ENCODE measurements around the gene PRELP. TPM values are rescaled to one million over a fixed set of nuclear protein-coding genes. Genes with fewer than 3 reads are reported as not detected.
"Not testable (repeated sequence)": the region's sequence is repeated elsewhere in the genome, so short reads cannot be mapped to it uniquely, and the experiment has no call there.

The PRELP gene
- total RNA-seq, 1 donor from 2014 or later: 6.4 TPM

- DNase-seq (ENCODE audit: low spot score) (no peak), ATAC-seq (no peak)
Observed at GRCh38 chr1:203453016-203453415, 22.6 kb upstream of the PRELP start.

DNA sequence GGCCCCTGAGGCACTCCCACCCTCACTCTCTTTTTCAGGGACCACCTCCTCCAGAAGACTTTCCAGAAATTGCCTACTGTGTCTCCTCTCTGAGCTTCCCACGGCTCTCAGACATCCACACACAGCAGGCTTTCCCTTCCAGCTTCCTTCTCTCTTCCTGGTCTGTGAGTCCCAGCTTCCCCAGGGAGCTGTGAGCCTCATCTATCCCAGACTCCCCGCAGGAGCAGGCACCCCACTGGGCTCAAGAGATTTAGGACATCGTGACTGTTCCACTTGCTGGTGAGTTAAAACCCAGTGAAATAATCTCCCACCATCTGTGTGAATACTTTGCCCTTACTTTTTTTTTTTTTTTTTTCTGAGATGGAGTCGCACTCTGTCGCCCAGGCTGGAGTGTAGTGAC lies 22.0 kb upstream of the PRELP start:
- ATAC-seq (no peak), DNase-seq (ENCODE audit: low spot score) (no peak)

- DNase-seq (ENCODE audit: low spot score) (no peak), ATAC-seq (no peak)
Observed at GRCh38 chr1:203454986-203455471, 20.6 kb upstream of the PRELP start.

GRCh38 chr1:203455706-203456105 lies 19.9 kb upstream of the PRELP start:
- DNase-seq (ENCODE audit: low spot score): no peak
- ATAC-seq: no peak

DNA sequence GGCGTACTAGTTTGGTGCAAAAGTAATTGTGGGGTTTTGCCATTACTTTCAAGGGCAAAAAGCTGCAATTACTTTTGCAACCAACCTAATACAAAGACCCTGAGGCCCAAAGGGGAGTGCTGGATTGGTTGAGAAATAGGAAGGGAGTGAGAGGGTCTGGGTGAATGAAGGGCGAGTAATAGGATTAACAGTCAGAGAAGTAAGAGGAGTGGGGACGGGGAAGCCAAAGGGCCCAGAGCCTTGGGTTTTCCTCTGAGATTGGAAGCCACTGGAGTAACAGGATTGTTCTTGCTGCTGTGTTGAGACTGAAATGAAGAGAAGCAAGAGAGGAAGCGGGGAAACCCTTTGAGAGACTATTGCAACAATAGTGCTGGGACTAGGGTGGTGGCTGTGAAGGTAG lies 19.0 kb upstream of the PRELP start:
- DNase-seq (ENCODE audit: low spot score) (no peak), ATAC-seq (no peak)

- ATAC-seq: no peak
- no peak for DNase-seq (ENCODE audit: low spot score)
Observed at GRCh38 chr1:203458078-203458477, 17.5 kb upstream of the PRELP start.

DNA sequence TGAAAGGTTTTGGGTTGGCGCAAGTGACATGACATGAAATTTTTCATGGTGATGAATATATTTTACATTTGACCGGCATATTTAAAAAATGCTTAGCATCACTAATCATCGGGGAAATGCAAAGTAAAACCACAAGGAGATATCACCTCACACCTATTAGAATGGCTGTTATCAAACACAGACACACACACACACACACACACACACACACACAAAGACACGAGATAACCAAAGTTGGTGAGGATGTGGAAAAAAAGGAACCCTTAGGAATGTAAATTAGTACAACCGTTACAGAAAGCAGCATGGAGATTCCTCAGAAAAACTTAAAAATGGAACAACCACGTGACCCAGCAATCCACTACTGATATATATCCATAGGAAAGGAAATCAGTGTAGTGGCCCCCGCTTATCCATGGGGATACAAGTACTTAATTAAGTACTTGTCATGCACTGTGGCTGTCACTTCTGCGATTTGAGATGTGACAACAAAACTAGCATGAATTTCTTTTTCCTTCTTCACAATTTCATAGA lies 15.9 kb upstream of the PRELP start:
- no peak for ATAC-seq
- no peak for DNase-seq (ENCODE audit: low spot score)

DNA sequence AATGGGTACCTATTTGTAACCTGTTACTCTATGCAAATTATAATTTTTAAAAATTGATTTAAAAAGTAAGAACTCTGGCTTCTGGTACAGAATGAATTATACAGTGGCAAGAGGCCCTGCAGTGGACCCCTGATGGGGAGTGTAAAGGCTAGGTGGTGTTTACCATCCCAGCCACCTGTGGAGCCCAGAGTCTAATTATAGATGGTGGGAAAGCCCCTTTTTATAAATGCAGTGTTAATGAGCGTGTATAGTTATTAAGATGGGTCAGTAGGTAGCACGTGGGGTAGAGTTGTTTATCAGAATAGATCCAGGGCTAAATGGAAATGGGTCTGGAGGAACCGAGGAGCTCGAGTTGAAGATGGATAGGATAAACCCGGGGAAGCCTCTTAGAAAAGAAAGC lies 13.9 kb upstream of the PRELP start:
- no peak for DNase-seq (ENCODE audit: low spot score)
- ATAC-seq: no peak

DNA sequence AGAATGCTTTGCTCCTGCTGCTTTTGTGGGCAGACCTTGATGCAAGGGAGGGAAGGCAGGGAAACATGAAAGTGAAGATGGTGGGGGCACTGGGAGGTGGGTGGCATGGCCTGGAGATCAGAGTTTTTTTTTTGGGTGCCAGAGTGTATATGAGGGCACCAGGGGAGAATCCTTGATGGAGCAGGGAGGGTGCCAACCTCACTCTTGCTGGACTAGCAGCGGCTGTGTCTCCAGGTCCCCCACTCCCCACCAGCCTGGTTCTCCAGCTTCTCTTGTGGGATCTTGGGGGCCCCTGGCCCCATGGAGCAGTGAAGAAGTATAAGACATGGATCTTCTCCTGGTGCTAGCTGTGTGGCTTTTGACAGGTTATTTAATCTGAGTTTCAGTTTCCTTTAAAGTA lies 13.5 kb upstream of the PRELP start:
- DNase-seq (ENCODE audit: low spot score): no peak
- no peak for ATAC-seq

GRCh38 chr1:203462878-203463277 lies 12.7 kb upstream of the PRELP start:
- no peak for ATAC-seq
- DNase-seq (ENCODE audit: low spot score): no peak

DNA sequence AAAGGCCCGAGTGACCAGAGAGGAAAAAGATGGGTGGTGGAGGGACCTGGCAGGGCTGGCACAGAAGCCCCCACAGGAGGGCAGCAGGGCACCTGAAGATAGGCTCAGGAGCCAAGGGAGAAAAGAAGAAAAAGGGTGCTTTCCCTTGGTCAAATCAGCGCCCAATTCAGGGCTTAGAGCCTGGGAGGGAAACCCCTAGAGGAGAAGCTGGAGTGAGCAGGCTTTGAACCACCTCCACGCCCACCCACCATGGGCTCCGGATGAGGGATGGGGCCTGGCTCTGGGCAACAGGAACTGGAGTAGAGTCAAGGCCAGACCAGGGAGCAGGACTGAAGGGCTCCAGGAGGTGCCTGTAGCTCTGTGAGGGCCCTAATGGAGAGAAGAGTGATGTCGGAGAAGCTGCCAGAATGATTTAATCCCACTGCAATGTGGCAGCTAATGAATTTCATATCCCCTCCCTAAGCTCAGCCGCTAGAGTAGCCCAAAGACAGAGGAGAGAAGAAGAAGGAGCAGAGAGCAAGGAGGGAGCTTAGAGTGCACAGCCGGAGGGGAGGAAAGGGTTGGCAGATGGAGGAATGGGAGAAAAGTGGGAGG lies 12.0 kb upstream of the PRELP start:
- ATAC-seq: no peak
- DNase-seq (ENCODE audit: low spot score): no peak

GRCh38 chr1:203464226-203464625 lies 11.4 kb upstream of the PRELP start:
- DNase-seq (ENCODE audit: low spot score) (no peak), ATAC-seq (no peak)

DNA sequence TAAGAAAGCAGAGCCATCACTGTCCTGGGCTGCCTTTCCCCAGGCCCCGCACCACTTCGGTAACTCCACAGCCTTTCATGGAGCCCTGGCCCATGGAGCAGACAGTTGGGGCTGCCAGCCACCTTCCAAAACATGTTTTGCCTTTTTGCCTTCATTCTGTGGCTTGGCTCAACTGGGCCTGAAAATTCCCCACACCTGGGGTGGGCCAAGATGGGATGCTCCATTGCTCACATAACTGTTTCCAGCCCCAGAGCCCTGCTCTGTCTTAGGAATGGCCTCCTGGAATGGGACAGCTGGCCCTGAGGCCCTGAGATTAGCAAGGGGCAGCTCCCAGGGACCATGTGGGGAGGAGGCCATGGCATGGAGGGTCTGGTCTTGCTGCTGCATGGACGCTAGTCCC lies 10.9 kb upstream of the PRELP start:
- no peak for DNase-seq (ENCODE audit: low spot score)
- no peak for ATAC-seq

- no peak for DNase-seq (ENCODE audit: low spot score)
- ATAC-seq: no peak
Observed at GRCh38 chr1:203465146-203465798, 10.3 kb upstream of the PRELP start.

DNA sequence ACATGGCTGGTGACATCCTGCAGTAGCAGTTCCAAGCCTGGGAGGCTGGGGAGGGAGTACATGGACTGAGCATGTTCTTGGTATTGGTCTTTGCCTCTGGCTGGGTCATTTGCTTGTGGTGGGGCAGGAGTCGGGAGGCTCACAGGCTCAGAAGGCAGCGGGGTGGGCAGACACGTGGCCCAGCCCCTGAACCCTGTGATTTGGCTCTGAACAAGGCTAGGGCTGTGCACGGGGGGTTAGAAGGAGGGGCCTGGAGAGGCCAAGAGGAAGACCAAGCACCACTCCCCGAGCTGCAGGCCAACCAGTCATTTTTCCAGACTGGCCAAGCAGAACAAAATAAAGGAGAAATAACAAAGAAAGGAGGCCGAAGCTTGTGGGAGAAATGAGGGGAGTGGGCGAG lies 9.7 kb upstream of the PRELP start:
- ATAC-seq (no peak), DNase-seq (ENCODE audit: low spot score) (no peak)

GRCh38 chr1:203466906-203467549 lies 8.6 kb upstream of the PRELP start:
- DNase-seq (ENCODE audit: low spot score); ATAC-seq: not testable (repeated sequence)

DNA sequence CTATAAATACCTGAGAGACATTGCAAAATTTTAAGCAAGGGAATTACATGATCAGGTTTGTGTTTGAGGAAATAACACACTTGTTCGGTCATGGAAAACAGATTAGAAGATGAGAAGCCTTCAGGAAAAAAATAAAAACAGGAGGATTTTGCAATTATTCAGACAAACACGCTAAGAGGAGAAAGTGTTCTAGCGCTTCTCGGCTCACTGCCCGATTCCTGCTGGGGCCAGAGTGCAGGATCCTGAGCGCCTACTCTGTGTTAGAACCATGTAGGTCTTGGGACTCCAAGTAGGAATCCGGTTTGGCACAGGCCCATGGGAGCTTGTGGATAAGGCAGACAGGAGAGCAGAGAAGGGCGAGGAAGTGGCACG lies 8.1 kb upstream of the PRELP start:
- ATAC-seq (peak; percentile 38), DNase-seq (ENCODE audit: low spot score) (peak; percentile 52)

- ATAC-seq (no peak), DNase-seq (ENCODE audit: low spot score) (no peak)
Observed at GRCh38 chr1:203468326-203468725, 7.3 kb upstream of the PRELP start.

- no peak for ATAC-seq
- DNase-seq (ENCODE audit: low spot score): no peak
Observed at GRCh38 chr1:203470240-203470639, 5.4 kb upstream of the PRELP start.

DNA sequence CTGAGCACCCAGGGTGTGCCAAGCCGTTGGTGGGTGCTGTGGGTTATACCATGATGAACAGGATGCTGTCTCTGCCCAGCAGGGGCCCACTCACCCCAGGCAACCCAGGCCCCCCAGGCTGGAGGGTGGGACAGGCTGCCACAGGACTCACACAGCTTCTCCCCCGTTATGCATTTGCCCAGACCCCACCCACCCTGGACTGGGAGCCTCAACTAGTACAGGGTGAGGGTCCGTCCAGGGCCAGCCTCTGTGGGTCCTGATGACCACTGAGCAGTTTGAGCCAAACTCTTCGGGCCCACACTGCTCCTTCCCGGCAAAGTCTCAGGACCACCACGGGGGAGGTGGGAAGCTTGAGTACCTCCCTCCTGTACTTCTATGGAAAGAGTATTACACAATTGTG lies 3.8 kb upstream of the PRELP start:
- DNase-seq (ENCODE audit: low spot score) (no peak), ATAC-seq (no peak)

- DNase-seq (ENCODE audit: low spot score): no peak
- no peak for ATAC-seq
Observed at GRCh38 chr1:203473281-203473680, 2.3 kb upstream of the PRELP start.

DNA sequence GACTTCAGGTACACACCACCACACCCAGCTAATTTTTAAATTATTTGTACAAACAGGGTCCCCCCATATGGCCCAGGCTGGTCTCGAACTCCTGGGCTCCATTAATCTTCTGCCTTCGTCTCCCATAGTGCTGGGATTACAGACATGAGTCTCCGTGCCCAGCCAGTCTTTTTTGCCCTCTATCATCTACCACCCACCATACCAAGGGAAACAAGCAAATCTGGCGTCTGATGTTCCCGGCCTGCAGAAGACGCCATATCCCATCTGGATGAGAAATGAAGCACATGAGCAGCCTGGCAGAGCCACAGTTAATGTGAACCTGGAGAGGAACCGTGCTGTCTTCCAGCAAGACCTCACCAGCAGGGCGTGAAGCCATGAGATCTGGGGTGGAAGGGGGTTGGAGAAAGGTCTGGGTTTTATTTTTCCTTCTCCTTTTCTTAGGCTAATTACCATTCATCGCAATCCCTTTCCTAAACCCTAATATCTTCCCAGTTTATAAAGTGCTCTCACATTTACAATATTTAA lies 1.8 kb upstream of the PRELP start:
- ATAC-seq (no peak), DNase-seq (ENCODE audit: low spot score) (no peak)
